ENCODE data around the gene MTCL1.

MTCL1 gene

DNA sequence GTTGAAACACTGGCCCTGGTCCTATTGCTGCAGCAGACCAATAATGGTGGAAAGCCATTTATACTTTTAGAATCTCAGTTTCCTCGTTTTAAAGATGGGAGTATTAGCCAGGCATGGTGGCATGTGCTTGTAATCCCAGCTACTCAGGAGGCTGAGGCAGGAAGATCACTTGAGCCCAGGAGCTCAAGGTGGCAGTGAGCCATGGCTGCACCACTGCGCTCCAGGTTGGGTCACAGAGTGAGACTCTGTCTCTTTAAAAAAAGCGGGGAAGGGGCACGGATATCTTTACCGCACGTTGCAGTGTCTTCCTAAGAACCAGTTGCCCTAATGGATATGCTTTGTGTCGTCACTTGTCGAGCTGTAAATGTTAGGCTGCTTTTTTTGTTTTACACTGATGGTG, 8.3 kb downstream of the MTCL1 start:
- no peak for DNase-seq (ENCODE audit: low read depth, low spot score)
- ChIA-PET POLR2A (no interaction called here), CTCF (interaction anchor here (1.3 kb wide), 1 partner anchor 17 kb away, joined by 5 read pairs; no protein-coding TSS in a partner anchor)
- no peak overlapping the region for H3K4me3 ChIP-seq (ENCODE audit: low read depth, low read length)
- TF ChIP-seq, protein P1, sequence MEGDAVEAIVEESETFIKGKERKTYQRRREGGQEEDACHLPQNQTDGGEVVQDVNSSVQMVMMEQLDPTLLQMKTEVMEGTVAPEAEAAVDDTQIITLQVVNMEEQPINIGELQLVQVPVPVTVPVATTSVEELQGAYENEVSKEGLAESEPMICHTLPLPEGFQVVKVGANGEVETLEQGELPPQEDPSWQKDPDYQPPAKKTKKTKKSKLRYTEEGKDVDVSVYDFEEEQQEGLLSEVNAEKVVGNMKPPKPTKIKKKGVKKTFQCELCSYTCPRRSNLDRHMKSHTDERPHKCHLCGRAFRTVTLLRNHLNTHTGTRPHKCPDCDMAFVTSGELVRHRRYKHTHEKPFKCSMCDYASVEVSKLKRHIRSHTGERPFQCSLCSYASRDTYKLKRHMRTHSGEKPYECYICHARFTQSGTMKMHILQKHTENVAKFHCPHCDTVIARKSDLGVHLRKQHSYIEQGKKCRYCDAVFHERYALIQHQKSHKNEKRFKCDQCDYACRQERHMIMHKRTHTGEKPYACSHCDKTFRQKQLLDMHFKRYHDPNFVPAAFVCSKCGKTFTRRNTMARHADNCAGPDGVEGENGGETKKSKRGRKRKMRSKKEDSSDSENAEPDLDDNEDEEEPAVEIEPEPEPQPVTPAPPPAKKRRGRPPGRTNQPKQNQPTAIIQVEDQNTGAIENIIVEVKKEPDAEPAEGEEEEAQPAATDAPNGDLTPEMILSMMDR (IDR thresholded peaks at IDR 0.05; ENCODE audit: insufficient read depth, low read length, missing control alignments), result no peak

DNA sequence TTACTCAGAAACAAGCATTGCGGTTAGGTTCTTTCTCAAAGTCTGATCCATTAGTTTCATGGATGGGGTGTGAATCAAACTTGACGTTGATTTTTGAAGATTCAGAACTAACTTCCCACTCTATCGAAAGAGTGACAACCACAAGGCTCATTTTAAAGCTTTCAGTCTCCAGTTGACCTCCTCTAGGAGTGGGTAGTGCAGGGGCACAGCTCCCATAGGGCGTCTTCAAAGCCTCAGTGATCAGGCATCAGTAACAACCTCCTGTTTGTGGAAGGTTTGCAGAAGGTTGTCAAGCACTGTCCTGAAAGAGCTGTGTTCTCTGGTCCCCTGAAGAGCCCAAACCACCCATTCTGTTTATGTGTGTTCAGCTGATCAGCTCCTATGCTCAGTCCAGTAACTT, 10.2 kb downstream of the MTCL1 start:
- no peak for DNase-seq (ENCODE audit: low read depth, low spot score)
- ChIA-PET POLR2A (no interaction called here), CTCF (interaction anchor here (1.9 kb wide), 1 partner anchor 19 kb away, joined by 5 read pairs; no protein-coding TSS in a partner anchor)
- TF ChIP-seq, protein P1 (IDR thresholded peaks at IDR 0.05; ENCODE audit: insufficient read depth, low read length, missing control alignments), result no peak
- H3K4me3 ChIP-seq (ENCODE audit: low read depth, low read length), result no peak overlapping the region

DNA sequence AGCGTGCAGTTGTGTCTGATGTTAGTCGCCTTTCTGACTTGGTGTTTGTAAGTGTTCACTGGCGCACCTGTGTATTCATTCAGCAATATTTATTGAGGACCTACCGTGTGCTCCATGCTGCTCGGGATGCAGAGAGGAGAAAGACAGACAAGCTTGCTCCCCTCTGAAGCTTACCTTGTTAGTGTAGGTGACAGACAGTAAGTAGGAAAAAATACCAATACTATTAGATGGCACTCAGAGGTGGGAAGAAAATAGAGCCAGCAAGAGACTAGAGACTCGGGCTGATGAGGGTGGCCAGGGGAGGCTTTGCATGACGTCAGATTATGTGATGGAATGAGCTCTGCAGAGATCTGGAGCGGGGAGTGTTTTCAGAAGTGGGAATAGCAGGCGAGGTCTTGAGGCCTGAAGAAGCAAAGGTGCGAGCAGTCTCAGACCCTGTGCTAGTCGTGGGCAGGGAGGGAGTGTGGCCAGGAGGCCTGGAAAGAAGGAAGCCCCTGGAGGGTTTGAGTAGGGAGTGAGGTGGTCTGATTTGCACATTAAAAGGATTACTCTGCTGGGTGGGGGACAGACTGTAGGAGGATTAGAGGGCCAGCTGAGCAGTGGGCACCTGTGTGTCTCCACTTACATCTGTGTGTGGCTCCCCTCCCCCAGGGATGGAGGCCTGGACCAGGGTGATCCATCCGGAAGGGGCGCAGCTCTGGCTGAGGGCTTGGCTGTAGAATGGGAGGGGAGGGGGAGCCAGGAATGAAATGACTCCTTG, 11.8 kb downstream of the MTCL1 start:
- no peak overlapping the region for H3K4me3 ChIP-seq (ENCODE audit: low read depth, low read length)
- DNase-seq (ENCODE audit: low read depth, low spot score), result no peak
- POLR2A ChIA-PET, result interaction anchor here (0.6 kb wide), 1 partner anchor 227 kb away, joined by 3 read pairs; no protein-coding TSS in a partner anchor
- TF ChIP-seq, protein P1 (IDR thresholded peaks at IDR 0.05; ENCODE audit: insufficient read depth, low read length, missing control alignments), result no peak
- CTCF ChIA-PET, result interaction anchor here (0.9 to 1.9 kb wide), 2 partner anchors 9 to 21 kb away, joined by 5 read pairs; no protein-coding TSS in a partner anchor

DNA sequence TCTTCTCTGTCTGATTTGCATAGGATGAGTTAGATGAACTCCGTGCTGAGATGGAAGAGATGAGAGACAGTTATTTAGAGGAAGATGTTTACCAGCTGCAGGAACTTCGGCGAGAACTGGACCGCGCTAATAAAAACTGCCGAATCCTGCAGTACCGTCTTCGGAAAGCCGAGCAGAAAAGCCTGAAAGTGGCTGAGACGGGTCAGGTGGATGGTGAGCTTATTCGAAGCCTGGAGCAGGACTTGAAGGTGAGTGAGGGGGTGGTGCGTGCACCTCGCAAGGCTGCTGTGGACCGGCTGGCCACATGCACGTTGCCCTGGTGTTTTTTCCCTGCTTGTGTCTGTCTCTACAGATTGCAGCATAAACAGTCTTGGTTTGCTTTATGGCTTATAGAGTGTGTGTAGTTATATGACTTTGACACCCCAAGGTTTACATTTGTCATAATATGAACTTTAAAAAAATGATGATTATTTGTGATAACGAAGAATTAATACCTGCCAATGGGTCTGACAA, 13.1 kb downstream of the MTCL1 start:
- CTCF ChIA-PET, result interaction anchor here (0.6 kb wide), 1 partner anchor 22 kb away, joined by 3 read pairs; no protein-coding TSS in a partner anchor
- POLR2A ChIA-PET, result no interaction called here

DNA sequence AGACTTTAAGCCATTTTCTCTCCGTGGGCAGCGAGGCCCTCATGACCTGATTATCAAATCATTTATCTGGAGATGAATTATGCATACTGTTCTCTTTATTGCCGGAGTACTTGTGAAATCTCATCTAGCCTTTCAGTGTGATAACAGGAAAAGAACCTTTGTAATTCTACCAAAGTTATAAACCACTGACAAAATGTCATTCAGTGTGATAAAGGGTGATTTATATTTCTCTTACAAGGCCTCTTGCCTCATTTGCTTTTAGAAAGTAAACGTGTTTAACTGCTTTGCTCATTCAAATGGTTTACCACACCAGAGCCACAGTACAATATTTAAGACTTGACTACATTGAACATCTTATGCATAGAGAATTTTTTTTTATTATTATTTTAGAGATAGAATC, 13.8 kb downstream of the MTCL1 start:
- H3K4me3 ChIP-seq (ENCODE audit: low read depth, low read length), result no peak overlapping the region

More for the DNA sequence above, 13.1 kb downstream of the MTCL1 start:
- TF ChIP-seq, protein P1 (IDR thresholded peaks at IDR 0.05; ENCODE audit: insufficient read depth, low read length, missing control alignments), result no peak
- DNase-seq (ENCODE audit: low read depth, low spot score), result no peak
- no peak overlapping the region for H3K4me3 ChIP-seq (ENCODE audit: low read depth, low read length)

More for the DNA sequence above, 13.8 kb downstream of the MTCL1 start:
- ChIA-PET CTCF (no interaction called here), POLR2A (interaction anchor here (0.8 kb wide), 1 partner anchor 9 kb away, joined by 4 read pairs; no protein-coding TSS in a partner anchor)
- no peak for DNase-seq (ENCODE audit: low read depth, low spot score)
- TF ChIP-seq, protein P1 (IDR thresholded peaks at IDR 0.05; ENCODE audit: insufficient read depth, low read length, missing control alignments), result no peak
